Measurements from ENCODE around the gene TXNL1. TPM values are rescaled to one million over a fixed set of nuclear protein-coding genes. Genes with fewer than 3 reads are reported as not detected.
"Not testable (repeated sequence)": the region's sequence is repeated elsewhere in the genome, so short reads cannot be mapped to it uniquely, and the experiment has no call there.

Gene TXNL1
- total RNA-seq, 5 donors from 2014 or later (not counting 1 experiment from before 2014, with no cell fraction given), result 33.6 to 40.2 (median 35.7) TPM

GRCh38 chr18:56579451-56579850, 58.9 kb downstream of the TXNL1 start:
- Mint-ChIP-seq H3K27ac (no peak overlapping the region), H3K4me3 (no peak overlapping the region), H3K36me3 (no peaks in the 10 kb centered on the region), H3K27me3 (peaks cover 4 to 34% of the 10 kb centered on the region in 2 donors), H3K9me3 (peaks cover 0 to 4% (median 2%) of the 10 kb centered on the region in 3 donors), H3K4me1 (no peaks in the 10 kb centered on the region)
- no peak for ATAC-seq (replicated peaks in 1 of 4)
- no peak for DNase-seq
- Histone ChIP-seq H3K27me3 (replicated peaks in 1 of 2; ENCODE audit: control insufficient read depth in 2 of 2, extremely low read depth in 1 of 2, insufficient read depth in 2 of 2, low read length in 1 of 2) (peaks cover 0 to 7% of the 10 kb centered on the region in 2 experiments), H3K4me3 (ENCODE audit: control insufficient read depth in 1 of 2, extremely low read depth in 1 of 2, low read length in 1 of 2) (no peak overlapping the region), H3K9me3 (no peaks in the 10 kb centered on the region), H3K27ac (ENCODE audit: low read length) (no peak overlapping the region), H3K36me3 (ENCODE audit: control insufficient read depth in 2 of 2, extremely low read depth in 1 of 2, insufficient read depth in 1 of 2, low read length in 1 of 2) (no peaks in the 10 kb centered on the region), H3K4me1 (ENCODE audit: control insufficient read depth in 1 of 2, extremely low read depth in 1 of 2, insufficient read depth in 2 of 2, low read length in 2 of 2) (no peaks in the 10 kb centered on the region)
- ChIA-PET CTCF (no interaction called here), POLR2A (no interaction called here)

- Histone ChIP-seq H3K9me3 (no peaks in the 10 kb centered on the region), H3K4me3 (ENCODE audit: control insufficient read depth in 1 of 2, extremely low read depth in 1 of 2, low read length in 1 of 2) (no peak overlapping the region), H3K36me3 (ENCODE audit: control insufficient read depth in 2 of 2, extremely low read depth in 1 of 2, insufficient read depth in 1 of 2, low read length in 1 of 2) (no peaks in the 10 kb centered on the region), H3K4me1 (ENCODE audit: control insufficient read depth in 1 of 2, extremely low read depth in 1 of 2, insufficient read depth in 2 of 2, low read length in 2 of 2) (no peaks in the 10 kb centered on the region), H3K27ac (ENCODE audit: low read length) (no peak overlapping the region), H3K27me3 (replicated peaks in 1 of 2; ENCODE audit: control insufficient read depth in 2 of 2, extremely low read depth in 1 of 2, insufficient read depth in 2 of 2, low read length in 1 of 2) (peaks cover 0 to 9% of the 10 kb centered on the region in 2 experiments)
- 85% methylated on average over 6 of the region's 14 CpGs for WGBS (ENCODE audit: insufficient coverage)
- H3K27me3 Mint-ChIP-seq, result peaks cover 4 to 31% of the 10 kb centered on the region in 2 donors
- ChIA-PET CTCF (interaction anchor here (0.5 to 2.3 kb wide), 7 partner anchors 75 to 1343 kb away, joined by 3 to 13 read pairs (median 3); no protein-coding TSS in a partner anchor), POLR2A (interaction anchor here in 1 of 2 donors (0.7 kb wide), 1 partner anchor 112 kb away, joined by 7 read pairs; no protein-coding TSS in a partner anchor)
- H3K4me3 Mint-ChIP-seq, result no peak overlapping the region
- H3K36me3 Mint-ChIP-seq, result no peaks in the 10 kb centered on the region
- no peaks in the 10 kb centered on the region for H3K4me1 Mint-ChIP-seq
- no peak overlapping the region for H3K27ac Mint-ChIP-seq
- ATAC-seq (replicated peaks in 1 of 4), result no peak
- no peak for DNase-seq
- peaks cover 0 to 4% (median 2%) of the 10 kb centered on the region in 3 donors for H3K9me3 Mint-ChIP-seq
Observed at GRCh38 chr18:56576826-56577573, 61.4 kb downstream of the TXNL1 start.

- Histone ChIP-seq H3K27ac (ENCODE audit: low read length) (no peak overlapping the region), H3K4me1 (ENCODE audit: control insufficient read depth in 1 of 2, extremely low read depth in 1 of 2, insufficient read depth in 2 of 2, low read length in 2 of 2) (no peaks in the 10 kb centered on the region), H3K36me3 (ENCODE audit: control insufficient read depth in 2 of 2, extremely low read depth in 1 of 2, insufficient read depth in 1 of 2, low read length in 1 of 2) (no peaks in the 10 kb centered on the region), H3K9me3 (no peaks in the 10 kb centered on the region), H3K4me3 (ENCODE audit: control insufficient read depth in 1 of 2, extremely low read depth in 1 of 2, low read length in 1 of 2) (no peak overlapping the region), H3K27me3 (replicated peaks in 1 of 2; ENCODE audit: control insufficient read depth in 2 of 2, extremely low read depth in 1 of 2, insufficient read depth in 2 of 2, low read length in 1 of 2) (peaks cover 0 to 9% of the 10 kb centered on the region in 2 experiments)
- ChIA-PET CTCF (interaction anchor here (0.6 to 2.3 kb wide), 8 partner anchors 74 to 1342 kb away, joined by 3 to 13 read pairs (median 3); no protein-coding TSS in a partner anchor), POLR2A (no interaction called here)
- H3K4me1 Mint-ChIP-seq, result no peaks in the 10 kb centered on the region
- peaks cover 4 to 33% of the 10 kb centered on the region in 2 donors for H3K27me3 Mint-ChIP-seq
- ATAC-seq (replicated peaks in 1 of 4) (no peak), DNase-seq (peak in 1 of 35 experiments; percentile 45)
- no peak overlapping the region for H3K4me3 Mint-ChIP-seq
- no peaks in the 10 kb centered on the region for H3K36me3 Mint-ChIP-seq
- H3K9me3 Mint-ChIP-seq, result peaks cover 0 to 4% (median 2%) of the 10 kb centered on the region in 3 donors
- 100% methylated on average over 2 of the region's 8 CpGs for WGBS (ENCODE audit: insufficient coverage)
- no peak overlapping the region for H3K27ac Mint-ChIP-seq
Observed at GRCh38 chr18:56575819-56576663, 62.4 kb downstream of the TXNL1 start.

GRCh38 chr18:56574861-56575260, 63.5 kb downstream of the TXNL1 start:
- Mint-ChIP-seq H3K4me1 (no peaks in the 10 kb centered on the region), H3K9me3 (peaks cover 0 to 4% (median 2%) of the 10 kb centered on the region in 3 donors), H3K27me3 (peaks cover 4 to 33% of the 10 kb centered on the region in 2 donors), H3K27ac (no peak overlapping the region), H3K4me3 (no peak overlapping the region), H3K36me3 (no peaks in the 10 kb centered on the region)
- ChIA-PET POLR2A (no interaction called here), CTCF (interaction anchor here in 1 of 2 donors (1.4 to 2.3 kb wide), 2 partner anchors 1159 to 1160 kb away, joined by 4 to 13 read pairs; no protein-coding TSS in a partner anchor)
- Histone ChIP-seq H3K4me3 (ENCODE audit: control insufficient read depth in 1 of 2, extremely low read depth in 1 of 2, low read length in 1 of 2) (no peak overlapping the region), H3K27ac (ENCODE audit: low read length) (no peak overlapping the region), H3K4me1 (ENCODE audit: control insufficient read depth in 1 of 2, extremely low read depth in 1 of 2, insufficient read depth in 2 of 2, low read length in 2 of 2) (no peaks in the 10 kb centered on the region), H3K9me3 (no peaks in the 10 kb centered on the region), H3K36me3 (ENCODE audit: control insufficient read depth in 2 of 2, extremely low read depth in 1 of 2, insufficient read depth in 1 of 2, low read length in 1 of 2) (no peaks in the 10 kb centered on the region), H3K27me3 (replicated peaks in 1 of 2; ENCODE audit: control insufficient read depth in 2 of 2, extremely low read depth in 1 of 2, insufficient read depth in 2 of 2, low read length in 1 of 2) (peaks cover 0 to 9% of the 10 kb centered on the region in 2 experiments)
- WGBS (ENCODE audit: insufficient coverage), result 71% methylated on average over 3 of the region's 3 CpGs
- no peak for DNase-seq
- no peak for ATAC-seq (replicated peaks in 1 of 4)

GRCh38 chr18:56572267-56572666, 66.1 kb downstream of the TXNL1 start:
- H3K4me1 Mint-ChIP-seq; H3K4me3 Mint-ChIP-seq; H3K9me3 Mint-ChIP-seq; H3K4me1 ChIP-seq (ENCODE audit: control insufficient read depth in 1 of 2, extremely low read depth in 1 of 2, insufficient read depth in 2 of 2, low read length in 2 of 2); H3K27ac Mint-ChIP-seq; DNase-seq; H3K4me3 ChIP-seq (ENCODE audit: control insufficient read depth in 1 of 2, extremely low read depth in 1 of 2, low read length in 1 of 2); H3K36me3 Mint-ChIP-seq; H3K27ac ChIP-seq (ENCODE audit: low read length); ATAC-seq (replicated peaks in 1 of 4); H3K9me3 ChIP-seq; H3K36me3 ChIP-seq (ENCODE audit: control insufficient read depth in 2 of 2, extremely low read depth in 1 of 2, insufficient read depth in 1 of 2, low read length in 1 of 2); H3K27me3 ChIP-seq (replicated peaks in 1 of 2; ENCODE audit: control insufficient read depth in 2 of 2, extremely low read depth in 1 of 2, insufficient read depth in 2 of 2, low read length in 1 of 2): not testable (repeated sequence)
- 95% methylated on average over 17 of the region's 36 CpGs for whole genome bisulfite sequencing (ENCODE audit: insufficient coverage)
- ChIA-PET POLR2A (interaction anchor here in 1 of 2 donors (0.6 kb wide), 2 partner anchors 969 to 1200 kb away, joined by 3 to 4 read pairs; no protein-coding TSS in a partner anchor), CTCF (interaction anchor here in 1 of 2 donors (1.1 kb wide), 1 partner anchor 1337 kb away, joined by 3 read pairs; no protein-coding TSS in a partner anchor)
- H3K27me3 Mint-ChIP-seq, result peaks cover 4 to 18% of the 10 kb centered on the region in 2 donors

GRCh38 chr18:56570978-56571377, 67.4 kb downstream of the TXNL1 start:
- ChIA-PET POLR2A (no interaction called here), CTCF (no interaction called here)
- Mint-ChIP-seq H3K4me3 (no peak overlapping the region), H3K27me3 (peaks cover 0 to 13% of the 10 kb centered on the region in 2 donors), H3K27ac (no peak overlapping the region), H3K36me3 (no peaks in the 10 kb centered on the region), H3K9me3 (no peaks in the 10 kb centered on the region), H3K4me1 (no peaks in the 10 kb centered on the region)
- H3K27me3 ChIP-seq (replicated peaks in 1 of 2; ENCODE audit: control insufficient read depth in 2 of 2, extremely low read depth in 1 of 2, insufficient read depth in 2 of 2, low read length in 1 of 2), result peaks cover 0 to 6% of the 10 kb centered on the region in 2 experiments
- H3K36me3 ChIP-seq (ENCODE audit: control insufficient read depth in 2 of 2, extremely low read depth in 1 of 2, insufficient read depth in 1 of 2, low read length in 1 of 2), result no peaks in the 10 kb centered on the region
- H3K4me1 ChIP-seq (ENCODE audit: control insufficient read depth in 1 of 2, extremely low read depth in 1 of 2, insufficient read depth in 2 of 2, low read length in 2 of 2), result no peaks in the 10 kb centered on the region
- no peak for ATAC-seq (replicated peaks in 1 of 4)
- no peaks in the 10 kb centered on the region for H3K9me3 ChIP-seq
- H3K4me3 ChIP-seq (ENCODE audit: control insufficient read depth in 1 of 2, extremely low read depth in 1 of 2, low read length in 1 of 2), result no peak overlapping the region
- H3K27ac ChIP-seq (ENCODE audit: low read length), result no peak overlapping the region
- DNase-seq, result no peak
- no CpG with 5 or more reads among the region's 3 CpGs for WGBS (ENCODE audit: insufficient coverage)
